ENCODE data around the gene ANKRD63. TPM values are rescaled to one million over a fixed set of nuclear protein-coding genes. Genes with fewer than 3 reads are reported as not detected.

The ANKRD63 gene
- total and polyA plus RNA-seq, 9 of the 15 experiments (the other 6 are each of a cell fraction or from before 2014, with no cell fraction given) = 1.3 to 2.0 (median 1.8) TPM; not detected in 6

DNA sequence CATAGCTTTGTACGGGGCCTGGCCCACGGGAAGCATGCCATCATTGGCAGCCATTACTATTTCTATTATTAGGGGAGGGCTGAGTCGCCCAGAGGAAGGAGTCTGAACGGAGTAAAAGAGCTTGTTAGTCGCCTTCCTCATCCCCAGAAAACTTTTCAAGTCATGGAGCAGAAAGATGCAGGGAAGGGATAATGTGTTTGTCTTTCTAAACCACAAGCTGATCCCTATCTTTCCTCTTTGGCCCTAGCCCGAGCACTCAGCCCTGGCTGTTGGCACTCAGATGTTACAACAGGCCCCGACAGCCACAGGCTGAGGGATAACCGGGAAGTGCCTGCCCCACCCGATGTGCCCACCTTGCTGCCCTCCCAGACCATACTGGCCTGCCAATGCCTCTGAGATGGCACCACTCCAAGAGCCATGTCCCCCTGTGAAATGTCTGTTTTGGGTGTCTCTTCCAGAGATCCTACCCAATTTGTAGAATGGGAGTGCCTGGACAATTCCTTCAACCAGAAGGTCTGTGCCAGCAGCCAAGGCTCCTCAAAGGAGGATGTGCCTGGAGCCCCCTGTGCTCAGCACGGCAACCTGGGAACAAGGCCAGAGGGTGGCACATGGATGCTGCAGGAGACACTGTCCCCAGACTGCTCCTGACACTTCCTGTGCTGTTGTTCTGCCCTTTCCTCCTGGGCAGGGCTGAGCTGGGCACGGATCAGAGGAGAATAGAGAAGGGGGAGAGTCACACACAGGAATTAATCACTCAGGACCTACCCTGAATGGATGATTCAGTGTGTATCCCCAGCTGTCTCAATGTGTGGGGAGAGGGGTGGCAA, 33.2 kb downstream of the ANKRD63 start (continued):
- TF ChIP-seq FOXA3 (CRISPR knock-in tag; conservative IDR thresholded peaks at IDR 0.05 in 1 of 2, IDR thresholded peaks at IDR 0.05 in 1 of 2) = peak in 1 of 2 experiments; percentile 70; a peak in 1 of 4 replicates
- no peak for TF ChIP-seq CHD4 (IDR thresholded peaks at IDR 0.05; ENCODE audit: insufficient read depth, insufficient replicate concordance, low read depth, low read length, poor library complexity, severe bottlenecking)
- peak in 1 of 3 experiments; percentile 30 for TF ChIP-seq YY1 (IDR thresholded peaks at IDR 0.05; ENCODE audit: borderline replicate concordance in 1 of 3, control insufficient read depth in 1 of 3, extremely low read depth in 1 of 3, insufficient read depth in 3 of 3, insufficient read length in 1 of 3, insufficient replicate concordance in 2 of 3, low read depth in 1 of 3, low read length in 2 of 3)
- TF ChIP-seq MTA1 (IDR thresholded peaks at IDR 0.05; ENCODE audit: borderline replicate concordance) = 0 out of 2 replicates have a peak, but pooled peaks have one; percentile 21
- TF ChIP-seq SUPT5H (IDR thresholded peaks at IDR 0.05) = no peak
- TF ChIP-seq, protein P1, sequence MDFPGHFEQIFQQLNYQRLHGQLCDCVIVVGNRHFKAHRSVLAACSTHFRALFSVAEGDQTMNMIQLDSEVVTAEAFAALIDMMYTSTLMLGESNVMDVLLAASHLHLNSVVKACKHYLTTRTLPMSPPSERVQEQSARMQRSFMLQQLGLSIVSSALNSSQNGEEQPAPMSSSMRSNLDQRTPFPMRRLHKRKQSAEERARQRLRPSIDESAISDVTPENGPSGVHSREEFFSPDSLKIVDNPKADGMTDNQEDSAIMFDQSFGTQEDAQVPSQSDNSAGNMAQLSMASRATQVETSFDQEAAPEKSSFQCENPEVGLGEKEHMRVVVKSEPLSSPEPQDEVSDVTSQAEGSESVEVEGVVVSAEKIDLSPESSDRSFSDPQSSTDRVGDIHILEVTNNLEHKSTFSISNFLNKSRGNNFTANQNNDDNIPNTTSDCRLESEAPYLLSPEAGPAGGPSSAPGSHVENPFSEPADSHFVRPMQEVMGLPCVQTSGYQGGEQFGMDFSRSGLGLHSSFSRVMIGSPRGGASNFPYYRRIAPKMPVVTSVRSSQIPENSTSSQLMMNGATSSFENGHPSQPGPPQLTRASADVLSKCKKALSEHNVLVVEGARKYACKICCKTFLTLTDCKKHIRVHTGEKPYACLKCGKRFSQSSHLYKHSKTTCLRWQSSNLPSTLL (IDR thresholded peaks at IDR 0.05) = no peak
- TF ChIP-seq, protein P2, sequence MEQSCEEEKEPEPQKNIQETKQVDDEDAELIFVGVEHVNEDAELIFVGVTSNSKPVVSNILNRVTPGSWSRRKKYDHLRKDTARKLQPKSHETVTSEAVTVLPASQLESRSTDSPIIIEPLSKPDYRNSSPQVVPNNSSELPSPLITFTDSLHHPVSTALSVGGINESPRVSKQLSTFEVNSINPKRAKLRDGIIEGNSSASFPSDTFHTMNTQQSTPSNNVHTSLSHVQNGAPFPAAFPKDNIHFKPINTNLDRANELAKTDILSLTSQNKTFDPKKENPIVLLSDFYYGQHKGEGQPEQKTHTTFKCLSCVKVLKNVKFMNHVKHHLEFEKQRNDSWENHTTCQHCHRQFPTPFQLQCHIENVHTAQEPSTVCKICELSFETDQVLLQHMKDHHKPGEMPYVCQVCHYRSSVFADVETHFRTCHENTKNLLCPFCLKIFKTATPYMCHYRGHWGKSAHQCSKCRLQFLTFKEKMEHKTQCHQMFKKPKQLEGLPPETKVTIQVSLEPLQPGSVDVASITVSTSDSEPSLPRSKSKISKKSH (CRISPR knock-in tag; IDR thresholded peaks at IDR 0.05) = no peak
- peak; percentile 80; the same call in 1 of the 2 replicates for TF ChIP-seq ESRRA (IDR thresholded peaks at IDR 0.05; ENCODE audit: borderline replicate concordance, low read depth)
- no peak for TF ChIP-seq THRAP3 (IDR thresholded peaks at IDR 0.05; ENCODE audit: borderline replicate concordance)
- TF ChIP-seq RCOR1 (IDR thresholded peaks at IDR 0.05; ENCODE audit: borderline replicate concordance in 1 of 2, low read depth in 2 of 2, low read length in 2 of 2) = peak in 1 of 2 experiments; percentile 66; a peak in 1 of 4 replicates
- 0 out of 2 replicates have a peak, but pooled peaks have one; percentile 3 for TF ChIP-seq JUND (IDR thresholded peaks at IDR 0.05; ENCODE audit: borderline replicate concordance, low read depth, low read length)
- TF ChIP-seq JUND (tag; IDR thresholded peaks at IDR 0.05; ENCODE audit: borderline replicate concordance, low read depth, low read length) = no peak
- TF ChIP-seq, protein P3, sequence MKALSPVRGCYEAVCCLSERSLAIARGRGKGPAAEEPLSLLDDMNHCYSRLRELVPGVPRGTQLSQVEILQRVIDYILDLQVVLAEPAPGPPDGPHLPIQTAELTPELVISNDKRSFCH (CRISPR knock-in tag; IDR thresholded peaks at IDR 0.05) = no peak
- TF ChIP-seq, protein P3 (tag; IDR thresholded peaks at IDR 0.05) = 0 out of 2 replicates have a peak, but pooled peaks have one; percentile 35
- no peak for TF ChIP-seq TBP (optimal IDR thresholded peaks at IDR 0.05; ENCODE audit: low read depth, low read length)
- TF ChIP-seq, protein P4, sequence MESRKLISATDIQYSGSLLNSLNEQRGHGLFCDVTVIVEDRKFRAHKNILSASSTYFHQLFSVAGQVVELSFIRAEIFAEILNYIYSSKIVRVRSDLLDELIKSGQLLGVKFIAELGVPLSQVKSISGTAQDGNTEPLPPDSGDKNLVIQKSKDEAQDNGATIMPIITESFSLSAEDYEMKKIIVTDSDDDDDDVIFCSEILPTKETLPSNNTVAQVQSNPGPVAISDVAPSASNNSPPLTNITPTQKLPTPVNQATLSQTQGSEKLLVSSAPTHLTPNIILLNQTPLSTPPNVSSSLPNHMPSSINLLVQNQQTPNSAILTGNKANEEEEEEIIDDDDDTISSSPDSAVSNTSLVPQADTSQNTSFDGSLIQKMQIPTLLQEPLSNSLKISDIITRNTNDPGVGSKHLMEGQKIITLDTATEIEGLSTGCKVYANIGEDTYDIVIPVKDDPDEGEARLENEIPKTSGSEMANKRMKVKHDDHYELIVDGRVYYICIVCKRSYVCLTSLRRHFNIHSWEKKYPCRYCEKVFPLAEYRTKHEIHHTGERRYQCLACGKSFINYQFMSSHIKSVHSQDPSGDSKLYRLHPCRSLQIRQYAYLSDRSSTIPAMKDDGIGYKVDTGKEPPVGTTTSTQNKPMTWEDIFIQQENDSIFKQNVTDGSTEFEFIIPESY (CRISPR knock-in tag; IDR thresholded peaks at IDR 0.05) = no peak
- TF ChIP-seq PCBP1 (IDR thresholded peaks at IDR 0.05; ENCODE audit: low read depth, low read length, poor library complexity, severe bottlenecking) = no peak
- no peak for TF ChIP-seq TCF7L2 (IDR thresholded peaks at IDR 0.05; ENCODE audit: low read depth, low read length)
- TF ChIP-seq SOX6 (IDR thresholded peaks at IDR 0.05) = peak; percentile 54; the same call in 1 of the 2 replicates
- no peak for TF ChIP-seq HOXB6 (CRISPR knock-in tag; IDR thresholded peaks at IDR 0.05; ENCODE audit: borderline replicate concordance)

Measured in K562 (cell line).